Naive thymus-derived CD4-positive, alpha-beta T cell (primary cell): ENCODE measurements around the gene SLC6A11. TPM values are rescaled to one million over a fixed set of nuclear protein-coding genes. Genes with fewer than 3 reads are reported as not detected.

ENCODE experiments used
- ATAC-seq: fragments of 150-1000 bp; cut with Tn5 transposase; 2 replicates; pipeline ENCODE4 v1.10.0; 2021; ENCODE audit warnings: mild to moderate bottlenecking, moderate library complexity
- CTCF ChIA-PET: fragments of 350-600 bp; sonication (Branson Sonifier 250); formaldehyde crosslinking; loops from one replicate; lab custom pipeline; 2021; ENCODE audit warnings: antibody characterized with exemption; lab: Charles Lee
- POLR2A ChIA-PET: fragments of 350-600 bp; sonication (Branson Sonifier 250); formaldehyde crosslinking; loops from one replicate; lab custom pipeline; 2021; ENCODE audit warnings: antibody characterized with exemption, inconsistent platforms; lab: Charles Lee
- DNase-seq, 9 donors: peaks; one replicate each; pipeline versions ENCODE4 v3.0.0 to v3.0.0-alpha.2; 2020 to 2022; ENCODE audit warnings: mixed read lengths in 1 of 9
- H3K27ac ChIP-seq: one replicate; pipeline ENCODE4 v1.7.0; 2013; ENCODE audit warnings: mild to moderate bottlenecking, low read depth, low read length, moderate library complexity
- H3K27me3 ChIP-seq, 2 donors: one replicate each; pipeline ENCODE4 v1.7.0; 2013; ENCODE audit warnings: low read length in 2 of 2, mild to moderate bottlenecking in 2 of 2, moderate library complexity in 2 of 2; ENCODE audit not compliant: control insufficient read depth in 2 of 2, insufficient read depth in 2 of 2
- H3K36me3 ChIP-seq, 3 experiments: 1 replicate in 2 of 3; 2 replicates in 1 of 3; pipeline ENCODE4 v1.7.0; 2013; ENCODE audit warnings: low read length in 3 of 3, mild to moderate bottlenecking in 3 of 3, moderate library complexity in 1 of 3; ENCODE audit not compliant: insufficient read depth in 3 of 3, control insufficient read depth in 2 of 3
- H3K4me1 ChIP-seq, 2 donors: one replicate each; pipeline ENCODE4 v1.7.0; 2013; ENCODE audit warnings: low read length in 2 of 2, mild to moderate bottlenecking in 2 of 2, moderate library complexity in 1 of 2; ENCODE audit not compliant: control insufficient read depth in 2 of 2, insufficient read depth in 2 of 2
- H3K4me3 ChIP-seq: 2 replicates; pipeline ENCODE4 v1.7.0; 2013; ENCODE audit warnings: mild to moderate bottlenecking, low read length
- H3K9me3 ChIP-seq, 3 experiments: 1 replicate in 2 of 3; 2 replicates in 1 of 3; pipeline ENCODE4 v1.7.0; 2013; ENCODE audit warnings: low read length in 3 of 3; ENCODE audit not compliant: control insufficient read depth in 2 of 3
- H3K27ac Mint-ChIP-seq, 9 donors: one replicate each; pipeline ENCODE4 v1.8.0; 2020 to 2022; ENCODE audit warnings: mixed read lengths in 9 of 9, mild to moderate bottlenecking in 8 of 9, moderate library complexity in 5 of 9, inconsistent platforms in 2 of 9
- H3K27me3 Mint-ChIP-seq, 5 donors: one replicate each; pipeline ENCODE4 v1.8.0; 2021 to 2022; ENCODE audit warnings: mixed read lengths in 5 of 5, mild to moderate bottlenecking in 1 of 5
- H3K36me3 Mint-ChIP-seq, 5 donors: one replicate each; pipeline ENCODE4 v1.8.0; 2020 to 2022; ENCODE audit warnings: mixed read lengths in 5 of 5, mild to moderate bottlenecking in 3 of 5, inconsistent platforms in 1 of 5
- H3K4me1 Mint-ChIP-seq, 7 donors: one replicate each; pipeline ENCODE4 v1.8.0; 2020 to 2022; ENCODE audit warnings: mixed read lengths in 7 of 7, mild to moderate bottlenecking in 3 of 7, inconsistent platforms in 1 of 7
- H3K4me3 Mint-ChIP-seq, 10 donors: one replicate each; pipeline ENCODE4 v1.8.0; 2020 to 2022; ENCODE audit warnings: mild to moderate bottlenecking in 10 of 10, mixed read lengths in 10 of 10, moderate library complexity in 6 of 10, inconsistent platforms in 2 of 10
- H3K9me3 Mint-ChIP-seq, 11 donors: one replicate each; pipeline ENCODE4 v1.8.0; 2020 to 2022; ENCODE audit warnings: mixed read lengths in 11 of 11, mild to moderate bottlenecking in 4 of 11, inconsistent platforms in 1 of 11, moderate library complexity in 1 of 11
- intact Hi-C, 2 donors: fragments of 100-400 bp; cut with micrococcal nuclease; formaldehyde crosslinking; loops; one replicate each; pipeline ENCODE4 v1.15.1; 2023
- polyA plus RNA-seq, 2 donors: library from polyadenylated mRNA; unstranded; fragments of 300-500 nt; fragmentation: Illumina TruSeq; gene quantifications; one replicate each; pipeline ENCODE4 v1.2.3, GENCODE V29; 2021
- total RNA-seq, 6 experiments: library from RNA in 5 of 6; stranded (reverse) in 5 of 6; gene quantifications; 1 replicate in 5 of 6; 2 replicates in 1 of 6; pipeline ENCODE4 v1.2.3 and lab custom pipeline; 2021 to 2026

Gene SLC6A11
- total and polyA plus RNA-seq, 7 experiments from 2014 or later: not detected

GRCh38 chr3:10956986-10957385 lies 141.0 kb downstream of the SLC6A11 start:
- DNase-seq (no peak), ATAC-seq (no peak)
- Mint-ChIP-seq H3K4me3 (no peak overlapping the region), H3K4me1 (no peaks in the 10 kb centered on the region), H3K27ac (no peak overlapping the region), H3K36me3 (no peaks in the 10 kb centered on the region), H3K9me3 (no peaks in the 10 kb centered on the region), H3K27me3 (peaks cover 0 to 13% (median 8%) of the 10 kb centered on the region in 5 donors)
- H3K27me3 ChIP-seq: no peaks in the 10 kb centered on the region
- no peaks in the 10 kb centered on the region for H3K36me3 ChIP-seq
- ChIA-PET CTCF (no interaction called here), POLR2A (no interaction called here)
- no peak overlapping the region for H3K4me3 ChIP-seq
- intact Hi-C loops: no loop called here
- no peaks in the 10 kb centered on the region for H3K9me3 ChIP-seq
- no peak overlapping the region for H3K27ac ChIP-seq
- H3K4me1 ChIP-seq: no peaks in the 10 kb centered on the region

- CTCF ChIA-PET: no interaction called here
- H3K27ac Mint-ChIP-seq: no peak overlapping the region
Observed at GRCh38 chr3:10957976-10958749, 142.1 kb downstream of the SLC6A11 start.

GRCh38 chr3:10960255-10960654 lies 144.2 kb downstream of the SLC6A11 start:
- POLR2A ChIA-PET: no interaction called here
- DNase-seq: no peak
- Histone ChIP-seq H3K9me3 (no peaks in the 10 kb centered on the region), H3K27me3 (no peaks in the 10 kb centered on the region), H3K4me1 (no peaks in the 10 kb centered on the region), H3K36me3 (no peaks in the 10 kb centered on the region), H3K27ac (no peak overlapping the region), H3K4me3 (no peak overlapping the region)
- no peak overlapping the region for H3K4me3 Mint-ChIP-seq
- H3K4me1 Mint-ChIP-seq: no peaks in the 10 kb centered on the region
- H3K27ac Mint-ChIP-seq: no peak overlapping the region
- peaks cover 0 to 9% (median 0%) of the 10 kb centered on the region in 11 donors for H3K9me3 Mint-ChIP-seq
- ATAC-seq: no peak
- H3K36me3 Mint-ChIP-seq: peaks cover 0 to 4% (median 0%) of the 10 kb centered on the region in 5 donors
- intact Hi-C loops: no loop called here
- CTCF ChIA-PET: no interaction called here
- peaks cover 0 to 22% (median 14%) of the 10 kb centered on the region in 5 donors for H3K27me3 Mint-ChIP-seq

More at GRCh38 chr3:10957976-10958749, 142.1 kb downstream of the SLC6A11 start:
- POLR2A ChIA-PET: no interaction called here
- Histone ChIP-seq H3K27ac (no peak overlapping the region), H3K27me3 (no peaks in the 10 kb centered on the region), H3K4me1 (no peaks in the 10 kb centered on the region), H3K36me3 (no peaks in the 10 kb centered on the region), H3K4me3 (no peak overlapping the region), H3K9me3 (no peaks in the 10 kb centered on the region)
- H3K9me3 Mint-ChIP-seq: no peaks in the 10 kb centered on the region
- no peak for DNase-seq
- no peak overlapping the region for H3K4me3 Mint-ChIP-seq
- peaks cover 0 to 16% (median 12%) of the 10 kb centered on the region in 5 donors for H3K27me3 Mint-ChIP-seq
- no peaks in the 10 kb centered on the region for H3K36me3 Mint-ChIP-seq
- intact Hi-C loops: no loop called here
- no peak for ATAC-seq
- no peaks in the 10 kb centered on the region for H3K4me1 Mint-ChIP-seq

- Histone ChIP-seq H3K27me3 (no peaks in the 10 kb centered on the region), H3K4me1 (no peaks in the 10 kb centered on the region), H3K9me3 (no peaks in the 10 kb centered on the region), H3K36me3 (no peaks in the 10 kb centered on the region), H3K4me3 (no peak overlapping the region), H3K27ac (no peak overlapping the region)
- intact Hi-C loops: no loop called here
- POLR2A ChIA-PET: no interaction called here
- H3K9me3 Mint-ChIP-seq: peaks cover 0 to 13% (median 0%) of the 10 kb centered on the region in 11 donors
- H3K36me3 Mint-ChIP-seq: peaks cover 0 to 4% (median 0%) of the 10 kb centered on the region in 5 donors
- ATAC-seq (no peak), DNase-seq (no peak)
- CTCF ChIA-PET: no interaction called here
- H3K27ac Mint-ChIP-seq: no peak overlapping the region
- peaks cover 0 to 30% (median 20%) of the 10 kb centered on the region in 5 donors for H3K27me3 Mint-ChIP-seq
- no peak overlapping the region for H3K4me3 Mint-ChIP-seq
- no peaks in the 10 kb centered on the region for H3K4me1 Mint-ChIP-seq
Observed at GRCh38 chr3:10961921-10962320, 145.9 kb downstream of the SLC6A11 start.

GRCh38 chr3:10962481-10963036 lies 146.5 kb downstream of the SLC6A11 start:
- POLR2A ChIA-PET: no interaction called here
- intact Hi-C loops: no loop called here

DNA sequence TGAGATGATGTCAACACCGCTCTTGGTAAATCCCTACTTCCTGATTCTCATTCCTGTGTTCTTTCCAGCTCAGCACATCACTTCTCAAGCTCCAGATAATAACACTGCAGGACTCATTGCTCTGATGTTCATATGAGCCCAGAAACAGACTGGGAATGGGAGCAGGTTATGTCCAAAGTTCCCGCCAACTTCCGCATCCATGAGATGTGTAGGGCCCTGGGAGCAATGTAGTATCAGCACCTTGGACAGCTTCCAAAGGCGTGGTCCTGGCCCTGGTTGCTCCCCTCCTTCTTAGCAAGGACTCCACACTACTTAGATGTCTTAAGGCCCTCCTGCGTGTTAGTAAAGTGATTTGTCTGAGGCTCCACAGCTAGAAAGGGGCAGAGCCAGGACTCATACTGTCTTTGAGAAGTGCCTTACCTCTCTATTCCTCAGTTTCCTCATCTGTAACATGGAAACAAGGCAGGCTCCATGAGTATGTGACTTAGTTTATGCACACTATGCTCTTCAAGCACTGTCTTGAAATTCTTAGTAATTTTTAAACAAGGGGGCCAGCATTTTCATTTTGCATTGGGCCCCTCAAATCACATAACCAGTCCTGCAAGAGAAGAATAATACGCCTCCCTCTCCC lies 148.6 kb downstream of the SLC6A11 start:
- Histone ChIP-seq H3K27ac (no peak overlapping the region), H3K36me3 (no peaks in the 10 kb centered on the region), H3K4me3 (no peak overlapping the region), H3K9me3 (no peaks in the 10 kb centered on the region), H3K4me1 (no peaks in the 10 kb centered on the region), H3K27me3 (no peaks in the 10 kb centered on the region)
- H3K9me3 Mint-ChIP-seq: peaks cover 0 to 13% (median 0%) of the 10 kb centered on the region in 11 donors
- H3K4me3 Mint-ChIP-seq: no peak overlapping the region
- DNase-seq: no peak
- ChIA-PET POLR2A (no interaction called here), CTCF (no interaction called here)
- H3K27ac Mint-ChIP-seq: no peak overlapping the region
- H3K4me1 Mint-ChIP-seq: no peaks in the 10 kb centered on the region
- H3K36me3 Mint-ChIP-seq: peaks cover 0 to 4% (median 0%) of the 10 kb centered on the region in 5 donors
- intact Hi-C loops: no loop called here
- ATAC-seq: no peak
- peaks cover 0 to 35% (median 16%) of the 10 kb centered on the region in 5 donors for H3K27me3 Mint-ChIP-seq

More at GRCh38 chr3:10962481-10963036, 146.5 kb downstream of the SLC6A11 start:
- no peaks in the 10 kb centered on the region for H3K9me3 ChIP-seq
- no peaks in the 10 kb centered on the region for H3K36me3 ChIP-seq
- DNase-seq: no peak
- no peak overlapping the region for H3K27ac ChIP-seq
- H3K4me1 Mint-ChIP-seq: no peaks in the 10 kb centered on the region
- H3K9me3 Mint-ChIP-seq: peaks cover 0 to 13% (median 0%) of the 10 kb centered on the region in 11 donors
- no peaks in the 10 kb centered on the region for H3K27me3 ChIP-seq
- peaks cover 0 to 4% (median 0%) of the 10 kb centered on the region in 5 donors for H3K36me3 Mint-ChIP-seq
- ATAC-seq: no peak
- CTCF ChIA-PET: no interaction called here
- H3K4me3 ChIP-seq: no peak overlapping the region
- H3K27me3 Mint-ChIP-seq: peaks cover 0 to 35% (median 20%) of the 10 kb centered on the region in 5 donors
- H3K4me3 Mint-ChIP-seq: no peak overlapping the region
- peak overlapping the region in 1 of 9 donors; percentile 4 for H3K27ac Mint-ChIP-seq
- H3K4me1 ChIP-seq: no peaks in the 10 kb centered on the region
